Heart left ventricle (tissue), 13 donors: ENCODE measurements around the gene ZFP57.

Source experiments
- POLR2A ChIP-seq, 2 donors: fragments of 450-650 bp; IDR thresholded peaks; one replicate each; pipeline ENCODE4 v1.6.1; 2017; ENCODE audit warnings: antibody characterized with exemption in 2 of 2, mild to moderate bottlenecking in 2 of 2, moderate library complexity in 2 of 2
- TF ChIP-seq, protein P1 (sequence below), 12 donors: fragments of 200-600 bp; sonication (generic) in 4 of 12; IDR thresholded peaks; one replicate each; pipeline versions ENCODE4 v1.5.0 to v1.8.0; 2018 to 2022; ENCODE audit warnings: antibody characterized with exemption in 12 of 12, mild to moderate bottlenecking in 5 of 12
- donor health status: ischemic (EF 13 %, LVEDD 7.1; RV severe dilation, severe dysfunction).
- donor health status: DM: no; HTN: yes; CAD: no.
- donor health status: DM: no; HTN: no; CAD: no.
- donor health status: ischemic (EF 25% LVEDD 6.9; RV normal size, moderate dysfunction).
- donor health status: ischemic (EF 25% LVEDD 5.7; RV mildly dilated, moderate dysfunction).
- donor health status: ischemic (EF 35%, LVEDD 5.7; RV mildly dilated, moderate dysfunction).
- donor health status: nonischemic (EF 11% LVEDD 7.7; RV severe dilation, severe dysfunction).
- donor health status: DM: yes; HTN: yes; CAD: no.
- donor health status: PGD.
- donor health status: ischemic (EF 29% LVEDD 5.4; RV normal size, mild dysfunction).
- donor health status: nonischemic (EF 23%, LVEDD 6.1; RV moderate dilation, normal function).

DNA sequence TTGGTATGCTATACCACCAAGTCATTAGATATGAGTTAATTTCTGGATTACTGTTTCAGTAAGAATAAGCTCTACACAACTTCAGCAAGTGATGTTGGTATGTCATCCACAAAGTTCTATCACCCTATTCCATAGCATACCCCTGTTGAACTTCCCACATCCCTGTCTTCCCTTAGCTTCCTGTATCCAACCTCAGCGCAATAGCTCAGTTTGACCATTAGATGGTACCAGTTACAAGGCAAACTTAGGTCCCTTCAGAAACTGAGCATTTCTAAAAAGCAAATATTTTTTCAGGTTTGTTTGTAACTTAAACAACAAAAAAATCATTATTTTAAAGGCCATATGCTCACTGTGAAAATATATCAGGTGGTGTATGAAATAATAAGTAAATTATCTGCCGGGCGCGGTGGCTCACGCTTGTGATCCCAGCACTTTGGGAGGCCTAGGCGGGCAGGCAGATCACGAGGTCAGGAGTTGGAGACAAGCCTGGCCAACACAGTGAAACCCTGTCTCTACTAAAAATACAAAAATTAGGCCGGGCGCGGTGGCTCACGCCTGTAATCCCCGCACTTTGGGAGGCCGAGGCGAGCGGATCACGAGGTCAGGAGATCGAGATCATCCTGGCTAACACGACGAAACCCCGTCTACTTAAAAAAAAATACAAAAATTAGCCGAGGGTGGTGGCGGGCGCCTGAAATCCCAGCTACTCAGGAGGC, 32.9 kb downstream of the ZFP57 start:
- TF ChIP-seq, protein P1, sequence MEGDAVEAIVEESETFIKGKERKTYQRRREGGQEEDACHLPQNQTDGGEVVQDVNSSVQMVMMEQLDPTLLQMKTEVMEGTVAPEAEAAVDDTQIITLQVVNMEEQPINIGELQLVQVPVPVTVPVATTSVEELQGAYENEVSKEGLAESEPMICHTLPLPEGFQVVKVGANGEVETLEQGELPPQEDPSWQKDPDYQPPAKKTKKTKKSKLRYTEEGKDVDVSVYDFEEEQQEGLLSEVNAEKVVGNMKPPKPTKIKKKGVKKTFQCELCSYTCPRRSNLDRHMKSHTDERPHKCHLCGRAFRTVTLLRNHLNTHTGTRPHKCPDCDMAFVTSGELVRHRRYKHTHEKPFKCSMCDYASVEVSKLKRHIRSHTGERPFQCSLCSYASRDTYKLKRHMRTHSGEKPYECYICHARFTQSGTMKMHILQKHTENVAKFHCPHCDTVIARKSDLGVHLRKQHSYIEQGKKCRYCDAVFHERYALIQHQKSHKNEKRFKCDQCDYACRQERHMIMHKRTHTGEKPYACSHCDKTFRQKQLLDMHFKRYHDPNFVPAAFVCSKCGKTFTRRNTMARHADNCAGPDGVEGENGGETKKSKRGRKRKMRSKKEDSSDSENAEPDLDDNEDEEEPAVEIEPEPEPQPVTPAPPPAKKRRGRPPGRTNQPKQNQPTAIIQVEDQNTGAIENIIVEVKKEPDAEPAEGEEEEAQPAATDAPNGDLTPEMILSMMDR (IDR thresholded peaks at IDR 0.05) = peak in 11 of 12 donors; percentile 32 to 59 (median 50)
- TF ChIP-seq POLR2A (IDR thresholded peaks at IDR 0.05) = no peak
